Testis (tissue), 3 donors: Measurements from ENCODE around the gene PITX3. TPM values are rescaled to one million over a fixed set of nuclear protein-coding genes. Genes with fewer than 3 reads are reported as not detected.
"Not testable (repeated sequence)": the region's sequence is repeated elsewhere in the genome, so short reads cannot be mapped to it uniquely, and the experiment has no call there.

Experiments used
- DNase-seq: peaks from one replicate; pipeline ENCODE4 v3.0.0-alpha.2; 2019
- H3K27ac ChIP-seq, 2 donors: fragments of 200-600 bp; sonication (generic); one replicate each; pipeline ENCODE4 v1.5.1; 2019
- H3K27me3 ChIP-seq: fragments of 200-600 bp; sonication (generic); one replicate; pipeline ENCODE4 v1.5.1; 2019
- H3K36me3 ChIP-seq: fragments of 200-600 bp; sonication (generic); one replicate; pipeline ENCODE4 v1.5.1; 2017; ENCODE audit warnings: low read depth; ENCODE audit errors: missing control alignments
- H3K4me1 ChIP-seq: fragments of 200-600 bp; sonication (generic); one replicate; pipeline ENCODE4 v1.5.1; 2019
- H3K4me3 ChIP-seq, 2 donors: fragments of 200-600 bp; sonication (generic); one replicate each; pipeline ENCODE4 v1.5.1; 2017 to 2019
- H3K9me3 ChIP-seq: fragments of 200-600 bp; sonication (generic); one replicate; pipeline ENCODE4 v1.5.1; 2017
- POLR2A ChIP-seq: fragments of 450-650 bp; IDR thresholded peaks from one replicate; pipeline ENCODE4 v1.6.1; 2017; ENCODE audit warnings: antibody characterized with exemption, mild to moderate bottlenecking, moderate library complexity
- WGBS, 2 donors: methylation state at CpG; one replicate each; pipeline ENCODE4 v1.1.5; 2018; 5-methylcytosine and 5-hydroxymethylcytosine counted together
- intact Hi-C: fragments of 100-400 bp; cut with DNase I; formaldehyde crosslinking; loops from one replicate; pipeline ENCODE4 v1.15.1; 2023; ENCODE audit warnings: low total_unique reads
- polyA plus RNA-seq: library from polyadenylated mRNA; stranded (reverse); fragments of 350-450 nt; fragmentation: Illumina TruSeq; extraction: RNeasy Lipid Tissue Mini Kit (QIAGEN cat#74804); gene quantifications from one replicate; pipeline ENCODE4 v1.2.3, GENCODE V29; 2014; ENCODE audit warnings: low read depth, low replicate concordance; ENCODE audit not compliant: insufficient read depth
- total RNA-seq, 2 donors: library from RNA; depleted of rRNA; stranded (reverse); fragments of >200 nt; gene quantifications; one replicate each; pipeline ENCODE4 v1.2.3, GENCODE V29; 2016
- TF ChIP-seq, protein P1 (sequence below), 3 experiments: fragments of 450-650 bp in 2 of 3; fragments of 200-600 bp in 1 of 3; sonication (generic) in 1 of 3; IDR thresholded peaks; one replicate each; pipeline ENCODE4 v1.5.1; 2016 to 2019; ENCODE audit warnings: antibody characterized with exemption in 3 of 3, mild to moderate bottlenecking in 2 of 3, moderate library complexity in 1 of 3

Gene PITX3
- total and polyA plus RNA-seq, 3 donors from 2014 or later: 0.55 to 0.74 (median 0.69) TPM

DNA sequence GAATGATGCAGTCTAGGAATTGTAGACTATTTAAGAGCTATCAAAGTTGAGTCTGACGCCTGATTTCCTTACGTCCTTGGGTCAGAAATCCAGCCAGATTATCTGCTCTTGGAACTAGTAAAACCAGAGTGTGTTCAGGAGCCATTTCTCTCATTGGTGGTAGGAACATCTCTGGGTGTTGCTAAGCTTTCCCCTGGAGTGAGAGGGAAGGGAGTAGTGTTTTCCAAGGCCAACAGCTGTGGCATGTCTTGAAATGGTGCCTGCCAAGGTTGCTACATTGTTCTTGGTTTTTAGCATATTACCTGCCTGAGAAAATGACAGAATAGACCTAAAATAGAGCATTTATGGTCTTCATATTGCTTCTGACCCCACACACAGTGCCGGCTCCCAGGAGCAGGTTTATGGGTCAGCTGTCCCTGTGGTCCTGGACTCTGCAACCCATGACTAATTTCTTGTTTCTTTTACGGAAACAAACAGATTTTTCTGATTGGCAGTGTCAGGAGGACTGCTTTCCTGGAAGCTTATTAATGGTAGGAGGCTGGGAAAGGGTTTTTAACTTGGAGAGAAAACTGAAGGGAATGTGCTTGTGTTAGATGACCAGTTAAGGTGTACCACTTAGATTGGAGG, 21.5 kb upstream of the PITX3 start:
- TF ChIP-seq POLR2A: no peak
- TF ChIP-seq, protein P1, sequence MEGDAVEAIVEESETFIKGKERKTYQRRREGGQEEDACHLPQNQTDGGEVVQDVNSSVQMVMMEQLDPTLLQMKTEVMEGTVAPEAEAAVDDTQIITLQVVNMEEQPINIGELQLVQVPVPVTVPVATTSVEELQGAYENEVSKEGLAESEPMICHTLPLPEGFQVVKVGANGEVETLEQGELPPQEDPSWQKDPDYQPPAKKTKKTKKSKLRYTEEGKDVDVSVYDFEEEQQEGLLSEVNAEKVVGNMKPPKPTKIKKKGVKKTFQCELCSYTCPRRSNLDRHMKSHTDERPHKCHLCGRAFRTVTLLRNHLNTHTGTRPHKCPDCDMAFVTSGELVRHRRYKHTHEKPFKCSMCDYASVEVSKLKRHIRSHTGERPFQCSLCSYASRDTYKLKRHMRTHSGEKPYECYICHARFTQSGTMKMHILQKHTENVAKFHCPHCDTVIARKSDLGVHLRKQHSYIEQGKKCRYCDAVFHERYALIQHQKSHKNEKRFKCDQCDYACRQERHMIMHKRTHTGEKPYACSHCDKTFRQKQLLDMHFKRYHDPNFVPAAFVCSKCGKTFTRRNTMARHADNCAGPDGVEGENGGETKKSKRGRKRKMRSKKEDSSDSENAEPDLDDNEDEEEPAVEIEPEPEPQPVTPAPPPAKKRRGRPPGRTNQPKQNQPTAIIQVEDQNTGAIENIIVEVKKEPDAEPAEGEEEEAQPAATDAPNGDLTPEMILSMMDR (IDR thresholded peaks at IDR 0.05): no peak
- Histone ChIP-seq H3K9me3 (no peaks in the 10 kb centered on the region), H3K4me3 (no peak overlapping the region), H3K4me1 (peaks cover 16% of the 10 kb centered on the region), H3K27me3 (no peaks in the 10 kb centered on the region), H3K36me3 (no peaks in the 10 kb centered on the region), H3K27ac (no peak overlapping the region)
- DNase-seq: no peak
- intact Hi-C loops: no loop called here
- WGBS, 2 donors: 42 to 71% methylated on average over 4 of the region's 4 CpGs

DNA sequence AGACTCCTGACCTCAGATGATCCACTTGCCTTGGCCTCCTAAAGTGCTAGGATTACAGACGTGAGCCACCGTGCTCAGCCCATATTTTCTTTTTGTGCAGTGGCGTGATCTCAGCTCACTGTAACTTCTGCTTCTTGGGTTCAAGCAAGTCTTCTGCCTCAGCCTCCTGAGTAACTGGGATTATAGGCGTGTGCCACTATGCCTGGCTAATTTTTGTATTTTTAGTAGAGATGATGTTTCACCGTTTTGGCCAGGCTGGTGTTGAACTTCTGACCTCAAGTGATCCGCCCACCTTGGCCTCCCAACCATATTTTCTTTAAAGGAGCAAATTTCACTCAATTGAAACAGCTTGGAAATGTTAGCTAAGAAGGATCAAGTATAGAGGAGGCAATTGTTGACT, 20.5 kb upstream of the PITX3 start:
- no peak for TF ChIP-seq POLR2A
- TF ChIP-seq, protein P1 (IDR thresholded peaks at IDR 0.05): no peak
- Histone ChIP-seq H3K9me3 (no peaks in the 10 kb centered on the region), H3K36me3 (no peaks in the 10 kb centered on the region), H3K27ac (no peak overlapping the region), H3K4me3 (no peak overlapping the region), H3K4me1 (peaks cover 13% of the 10 kb centered on the region), H3K27me3 (no peaks in the 10 kb centered on the region)
- DNase-seq: no peak
- intact Hi-C loops: no loop called here
- 76 to 78% methylated on average over 6 of the region's 6 CpGs for WGBS, 2 donors

DNA sequence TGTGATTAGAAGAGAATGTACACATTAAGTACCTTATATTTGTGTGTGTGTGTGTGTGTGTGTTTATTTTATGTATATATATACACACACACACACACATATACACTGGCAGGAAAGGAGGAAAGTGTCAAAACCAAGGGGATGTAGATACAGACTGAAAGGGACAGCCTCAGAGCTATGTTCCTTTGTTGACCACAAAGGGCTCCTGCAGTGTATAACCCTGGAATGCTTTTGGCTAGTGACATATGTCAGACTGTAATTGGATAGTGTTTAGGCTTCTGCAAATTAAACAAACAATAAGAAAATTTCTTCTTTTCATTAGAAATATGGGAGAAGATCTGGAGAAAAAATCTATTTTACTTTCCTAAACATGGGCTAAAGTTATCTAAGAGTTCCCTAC, 19.9 kb upstream of the PITX3 start:
- H3K36me3 ChIP-seq: no peaks in the 10 kb centered on the region
- no peak overlapping the region for H3K27ac ChIP-seq
- H3K4me3 ChIP-seq: no peak overlapping the region
- H3K27me3 ChIP-seq: no peaks in the 10 kb centered on the region
- intact Hi-C loops: no loop called here
- DNase-seq: no peak
- H3K4me1 ChIP-seq: peaks cover 13% of the 10 kb centered on the region
- no peak for TF ChIP-seq POLR2A
- TF ChIP-seq, protein P1 (IDR thresholded peaks at IDR 0.05): no peak
- no peaks in the 10 kb centered on the region for H3K9me3 ChIP-seq

DNA sequence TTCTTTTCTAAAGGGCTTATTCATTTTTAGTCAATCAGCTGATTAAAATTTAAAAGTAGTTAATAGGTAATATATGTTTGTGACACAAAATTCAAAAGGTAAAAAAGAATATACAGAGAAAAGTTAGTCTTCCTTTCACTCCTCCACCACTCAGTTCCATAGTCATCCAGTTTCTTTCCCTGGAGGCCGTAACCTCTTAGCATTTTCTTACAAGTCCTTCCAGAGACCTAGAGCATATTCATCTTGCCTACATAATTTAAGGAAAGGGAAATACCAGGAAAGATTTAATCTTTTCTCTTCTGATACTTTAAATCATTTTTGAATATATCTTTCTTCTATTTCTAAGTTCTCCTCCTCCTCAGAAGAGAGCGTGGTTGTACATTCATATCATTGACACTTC, 14.1 kb upstream of the PITX3 start:
- DNase-seq: no peak
- Histone ChIP-seq H3K9me3 (no peaks in the 10 kb centered on the region), H3K27me3 (no peaks in the 10 kb centered on the region), H3K36me3 (no peaks in the 10 kb centered on the region), H3K4me3 (no peak overlapping the region), H3K4me1 (no peaks in the 10 kb centered on the region), H3K27ac (no peak overlapping the region)
- intact Hi-C loops: no loop called here
- TF ChIP-seq, protein P1 (IDR thresholded peaks at IDR 0.05): no peak
- no peak for TF ChIP-seq POLR2A
- 74 to 80% methylated on average over 2 of the region's 2 CpGs for WGBS, 2 donors

DNA sequence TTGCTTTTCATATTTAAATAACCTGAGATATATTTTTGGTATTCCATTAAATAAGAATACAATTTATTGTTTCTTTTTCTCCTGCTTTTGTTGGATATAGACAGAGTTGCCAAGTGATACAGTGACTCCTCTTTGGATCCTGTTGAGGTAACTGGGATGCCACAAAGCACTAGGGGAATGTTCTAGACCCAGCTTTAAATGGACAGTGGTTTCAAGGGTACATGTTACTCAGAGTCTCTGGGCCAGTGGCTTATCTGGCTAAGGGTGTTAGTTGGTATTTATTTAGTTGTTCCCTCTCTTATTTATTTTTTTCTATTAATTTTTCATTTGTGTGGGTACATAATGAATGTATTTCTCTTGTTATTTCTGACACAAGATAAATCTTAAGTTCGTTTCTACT, 13.1 kb upstream of the PITX3 start:
- no peaks in the 10 kb centered on the region for H3K4me1 ChIP-seq
- no peak for DNase-seq
- intact Hi-C loops: no loop called here

DNA sequence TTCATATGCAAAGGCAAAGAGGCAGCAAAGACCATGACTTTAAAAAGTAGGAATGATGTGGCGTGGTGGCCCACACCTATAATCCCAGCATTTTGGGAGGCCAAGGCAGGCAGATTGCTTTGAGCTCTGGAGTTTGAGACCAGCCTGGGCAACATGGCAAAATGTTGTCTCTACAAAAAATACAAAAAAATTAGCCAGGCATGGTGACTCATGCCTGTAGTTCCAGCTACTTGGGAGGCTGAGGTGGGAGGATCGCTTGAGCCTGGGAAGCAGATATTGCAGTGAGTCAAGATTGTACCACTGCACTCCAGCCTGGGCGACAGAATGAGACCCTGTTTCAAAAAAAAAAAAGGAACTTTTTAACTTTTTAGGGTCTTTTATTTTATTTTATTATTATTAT, 11.2 kb upstream of the PITX3 start:
- WGBS, 2 donors: 88 to 89% methylated on average over 3 of the region's 3 CpGs
- H3K27me3 ChIP-seq, DNase-seq, H3K4me3 ChIP-seq, H3K9me3 ChIP-seq, H3K36me3 ChIP-seq, H3K4me1 ChIP-seq, intact Hi-C loops, H3K27ac ChIP-seq: not testable (repeated sequence)

More for the DNA sequence above, 13.1 kb upstream of the PITX3 start:
- Histone ChIP-seq H3K27me3 (no peaks in the 10 kb centered on the region), H3K4me3 (no peak overlapping the region), H3K27ac (no peak overlapping the region), H3K9me3 (no peaks in the 10 kb centered on the region), H3K36me3 (no peaks in the 10 kb centered on the region)
- TF ChIP-seq, protein P1 (IDR thresholded peaks at IDR 0.05): no peak
- no peak for TF ChIP-seq POLR2A
- 72 to 74% methylated on average over 1 of the region's 1 CpG for WGBS, 2 donors
